Neural progenitor cell (in vitro differentiated cells): ENCODE measurements around the gene ACAA1.
A peak's percentile ranks its signal among the peaks of the same experiment; 100 is the strongest.

Experiments used
- EZH2 ChIP-seq: fragments of 200-600 bp; sonication (generic); IDR thresholded peaks from 2 replicates; pipeline ENCODE4 v1.6.1; 2017; ENCODE audit warnings: antibody characterized with exemption, mild to moderate bottlenecking, moderate library complexity
- EZH2phosphoT487 ChIP-seq: fragments of 200-600 bp; sonication (generic); IDR thresholded peaks from 2 replicates; pipeline ENCODE4 v1.6.1; 2017; ENCODE audit warnings: antibody characterized with exemption
- TF ChIP-seq, protein P1 (sequence below): fragments of 200-600 bp; sonication (generic); IDR thresholded peaks from 2 replicates; pipeline ENCODE4 v1.5.1; 2017; ENCODE audit warnings: antibody characterized with exemption, mild to moderate bottlenecking

DNA sequence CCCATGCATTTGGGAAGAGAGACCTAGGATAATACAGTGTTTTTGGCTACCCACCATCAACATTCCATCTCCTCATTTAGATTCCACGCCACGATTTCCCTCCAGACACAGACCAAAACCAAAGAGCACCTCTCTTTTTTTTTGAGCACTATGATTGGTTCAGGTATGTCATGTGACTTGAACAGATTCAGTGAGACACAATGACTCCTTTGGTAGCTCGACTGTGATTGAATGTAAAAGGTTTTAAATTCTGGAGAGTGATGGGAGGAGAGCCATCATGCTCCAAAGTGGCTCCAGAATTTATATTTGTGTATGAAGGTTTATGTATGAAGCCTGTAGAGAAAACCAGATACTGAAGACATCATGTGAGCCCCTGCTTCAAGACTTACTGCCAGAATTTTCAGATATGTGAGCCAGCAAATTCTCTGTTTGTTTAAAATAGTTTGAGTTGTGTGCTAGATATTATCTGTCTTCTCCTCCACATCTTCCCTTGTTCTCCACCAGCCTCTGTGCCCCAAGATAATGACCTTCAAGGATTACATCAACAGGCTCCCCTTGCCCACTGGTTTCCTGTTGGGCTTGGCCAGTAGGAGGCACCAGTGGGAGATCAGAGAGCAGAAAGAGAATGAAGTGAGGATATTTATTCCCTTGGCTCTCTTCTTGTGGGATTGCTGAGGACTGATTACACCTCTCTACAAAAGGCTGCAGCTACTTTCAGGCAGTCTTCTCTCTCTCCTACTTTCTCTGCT is 14.0 kb upstream of the ACAA1 start:
- TF ChIP-seq, protein P1, sequence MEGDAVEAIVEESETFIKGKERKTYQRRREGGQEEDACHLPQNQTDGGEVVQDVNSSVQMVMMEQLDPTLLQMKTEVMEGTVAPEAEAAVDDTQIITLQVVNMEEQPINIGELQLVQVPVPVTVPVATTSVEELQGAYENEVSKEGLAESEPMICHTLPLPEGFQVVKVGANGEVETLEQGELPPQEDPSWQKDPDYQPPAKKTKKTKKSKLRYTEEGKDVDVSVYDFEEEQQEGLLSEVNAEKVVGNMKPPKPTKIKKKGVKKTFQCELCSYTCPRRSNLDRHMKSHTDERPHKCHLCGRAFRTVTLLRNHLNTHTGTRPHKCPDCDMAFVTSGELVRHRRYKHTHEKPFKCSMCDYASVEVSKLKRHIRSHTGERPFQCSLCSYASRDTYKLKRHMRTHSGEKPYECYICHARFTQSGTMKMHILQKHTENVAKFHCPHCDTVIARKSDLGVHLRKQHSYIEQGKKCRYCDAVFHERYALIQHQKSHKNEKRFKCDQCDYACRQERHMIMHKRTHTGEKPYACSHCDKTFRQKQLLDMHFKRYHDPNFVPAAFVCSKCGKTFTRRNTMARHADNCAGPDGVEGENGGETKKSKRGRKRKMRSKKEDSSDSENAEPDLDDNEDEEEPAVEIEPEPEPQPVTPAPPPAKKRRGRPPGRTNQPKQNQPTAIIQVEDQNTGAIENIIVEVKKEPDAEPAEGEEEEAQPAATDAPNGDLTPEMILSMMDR = peak; percentile 30
- no peak for TF ChIP-seq EZH2phosphoT487
- no peak for TF ChIP-seq EZH2
